GM06990 (cell line): Measurements from ENCODE around the gene SPCS3.
"Not testable (repeated sequence)": the region's sequence is repeated elsewhere in the genome, so short reads cannot be mapped to it uniquely, and the experiment has no call there.

Experiments
- DNase-seq: peaks from one replicate; pipeline ENCODE4 v3.0.0-alpha.2; 2011; ENCODE audit not compliant: insufficient read length; ENCODE audit errors: extremely low read depth
- H3K27me3 ChIP-seq: replicated peaks from 2 replicates; pipeline ENCODE4 v1.6.0; 2011; ENCODE audit warnings: low read length; ENCODE audit not compliant: control insufficient read depth, insufficient read depth
- H3K36me3 ChIP-seq: 2 replicates; pipeline ENCODE4 v1.5.1; 2011; ENCODE audit warnings: low read length; ENCODE audit not compliant: control insufficient read depth, insufficient read depth
- H3K4me3 ChIP-seq: replicated peaks from 2 replicates; pipeline ENCODE4 v1.5.1; 2011; ENCODE audit warnings: low read depth, mild to moderate bottlenecking, control low read depth, low read length
- CTCF ChIP-seq: IDR thresholded peaks from 2 replicates; pipeline ENCODE4 v1.5.1; 2011; ENCODE audit warnings: low read length, control low read depth, mild to moderate bottlenecking, inconsistent platforms; ENCODE audit not compliant: insufficient read depth, poor library complexity, severe bottlenecking

The SPCS3 gene

GRCh38 chr4:176319151-176319703 lies 539 bp upstream of the SPCS3 start:
- Histone ChIP-seq H3K27me3 (no peaks in the 10 kb centered on the region), H3K4me3 (peak overlapping the region; percentile 67), H3K36me3 (no peaks in the 10 kb centered on the region)
- TF ChIP-seq CTCF: no peak
- no peak for DNase-seq

- peak; percentile 94 for DNase-seq
- TF ChIP-seq CTCF: no peak
- H3K27me3 ChIP-seq: no peaks in the 10 kb centered on the region
- H3K4me3 ChIP-seq: peak overlapping the region; percentile 98
- no peaks in the 10 kb centered on the region for H3K36me3 ChIP-seq
These were observed 692 bp downstream of the SPCS3 start for GRCh38 chr4:176320340-176320975.

- TF ChIP-seq CTCF: no peak
- Histone ChIP-seq H3K27me3 (no peaks in the 10 kb centered on the region), H3K36me3 (no peaks in the 10 kb centered on the region), H3K4me3 (peak overlapping the region; percentile 98)
- DNase-seq: no peak
These were observed 1.2 kb downstream of the SPCS3 start for GRCh38 chr4:176320976-176321361.

- no peaks in the 10 kb centered on the region for H3K36me3 ChIP-seq
- peak overlapping the region; percentile 98 for H3K4me3 ChIP-seq
- no peak for TF ChIP-seq CTCF
- H3K27me3 ChIP-seq: no peaks in the 10 kb centered on the region
- no peak for DNase-seq
These were observed 1.8 kb downstream of the SPCS3 start for GRCh38 chr4:176321589-176321988.

- TF ChIP-seq CTCF: no peak
- no peaks in the 10 kb centered on the region for H3K36me3 ChIP-seq
- no peaks in the 10 kb centered on the region for H3K27me3 ChIP-seq
- H3K4me3 ChIP-seq: no peak overlapping the region
- no peak for DNase-seq
These were observed 3.9 kb downstream of the SPCS3 start for GRCh38 chr4:176323511-176324160.

GRCh38 chr4:176324876-176325275 lies 5.1 kb downstream of the SPCS3 start:
- not testable (repeated sequence) for DNase-seq, H3K27me3 ChIP-seq, H3K36me3 ChIP-seq, H3K4me3 ChIP-seq
